ENCODE results near the gene GMCL2.

Gene GMCL2

DNA sequence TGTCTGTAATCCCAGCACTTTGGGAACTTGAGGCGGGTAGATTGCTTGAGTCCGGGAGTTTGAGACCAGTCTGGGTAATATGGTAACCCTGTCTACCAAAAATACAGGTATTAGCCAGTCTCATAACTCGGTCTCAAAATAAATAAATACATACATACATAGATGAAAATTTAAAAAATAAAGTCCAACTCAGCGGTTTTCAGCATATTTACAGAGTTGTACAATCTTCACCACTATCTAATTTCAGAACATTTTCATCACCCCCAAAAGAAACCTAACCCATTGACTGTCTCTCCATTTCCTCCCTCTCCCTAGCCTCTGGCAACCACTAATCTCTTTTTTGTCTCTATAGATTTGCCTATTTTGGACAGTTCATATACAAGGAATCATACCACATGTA lies 45.6 kb downstream of the GMCL2 start:
- 100% methylated on average over 1 of the region's 4 CpGs for WGBS (ENCODE audit: insufficient coverage)
- POLR2A ChIA-PET, result no interaction called here

DNA sequence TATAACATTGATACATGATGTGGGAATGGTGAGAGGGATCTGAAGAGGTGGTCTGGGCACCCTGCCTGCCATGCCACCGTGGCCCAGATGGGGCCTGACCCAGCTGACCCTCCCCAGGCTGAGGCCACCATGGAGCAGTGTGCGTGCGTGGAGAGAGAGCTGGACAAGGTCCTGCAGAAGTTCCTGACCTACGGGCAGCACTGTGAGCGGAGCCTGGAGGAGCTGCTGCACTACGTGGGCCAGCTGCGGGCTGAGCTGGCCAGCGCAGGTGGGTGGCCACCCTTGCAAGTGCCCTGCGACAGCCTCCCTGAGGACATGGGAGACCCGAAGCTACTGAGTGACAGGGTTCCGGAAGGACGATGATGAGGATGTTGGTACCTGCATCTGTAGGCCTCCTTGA lies 49.2 kb downstream of the GMCL2 start:
- DNase-seq, result no peak
- H3K4me1 ChIP-seq (ENCODE audit: control extremely low read depth in 1 of 4, control insufficient read depth in 4 of 4, insufficient read depth in 4 of 4, low read length in 3 of 4), result no peaks in the 10 kb centered on the region
- CTCF ChIA-PET, result interaction anchor here (0.6 to 4.0 kb wide), 7 partner anchors 8 to 63 kb away, joined by 3 to 38 read pairs (median 3); partner anchors contain the start of gene NHP2
- 98% methylated on average over 11 of the region's 12 CpGs for WGBS (ENCODE audit: insufficient coverage)
- POLR2A ChIA-PET, result no interaction called here
- no peaks in the 10 kb centered on the region for H3K27me3 ChIP-seq (replicated peaks in 2 of 5; ENCODE audit: control insufficient read depth in 4 of 5, insufficient read depth in 5 of 5, low read length in 4 of 5)
- no peak overlapping the region for H3K4me3 ChIP-seq (ENCODE audit: control insufficient read depth in 1 of 7, extremely low read depth in 1 of 7, insufficient read depth in 4 of 7, low read depth in 2 of 7, low read length in 6 of 7)
- peaks cover 11 to 41% (median 25%) of the 10 kb centered on the region in 4 experiments for H3K36me3 ChIP-seq (ENCODE audit: control insufficient read depth in 4 of 4, insufficient read depth in 4 of 4, low read length in 3 of 4)
- H3K9me3 ChIP-seq (ENCODE audit: control extremely low read depth in 1 of 5, control insufficient read depth in 4 of 5, insufficient read depth in 2 of 5, low read depth in 1 of 5, low read length in 4 of 5), result no peaks in the 10 kb centered on the region
- H3K27ac ChIP-seq (ENCODE audit: insufficient read depth in 1 of 2, low read depth in 1 of 2, low read length in 2 of 2, poor library complexity in 1 of 2, severe bottlenecking in 2 of 2), result no peak overlapping the region

More for the DNA sequence above, 45.6 kb downstream of the GMCL2 start:
- H3K27ac ChIP-seq (ENCODE audit: insufficient read depth in 1 of 2, low read depth in 1 of 2, low read length in 2 of 2, poor library complexity in 1 of 2, severe bottlenecking in 2 of 2), result no peak overlapping the region
- no peak overlapping the region for H3K4me3 ChIP-seq (ENCODE audit: control insufficient read depth in 1 of 7, extremely low read depth in 1 of 7, insufficient read depth in 4 of 7, low read depth in 2 of 7, low read length in 6 of 7)
- CTCF ChIA-PET, result interaction anchor here (0.8 to 24.2 kb wide), 6 partner anchors 11 to 65 kb away, joined by 3 to 458 read pairs (median 4); partner anchors contain the start of gene RMND5B
- H3K27me3 ChIP-seq (replicated peaks in 2 of 5; ENCODE audit: control insufficient read depth in 4 of 5, insufficient read depth in 5 of 5, low read length in 4 of 5), result no peaks in the 10 kb centered on the region
- H3K36me3 ChIP-seq (ENCODE audit: control insufficient read depth in 4 of 4, insufficient read depth in 4 of 4, low read length in 3 of 4), result peaks cover 10 to 51% (median 30%) of the 10 kb centered on the region in 4 experiments
- H3K9me3 ChIP-seq (ENCODE audit: control extremely low read depth in 1 of 5, control insufficient read depth in 4 of 5, insufficient read depth in 2 of 5, low read depth in 1 of 5, low read length in 4 of 5), result no peaks in the 10 kb centered on the region
- no peaks in the 10 kb centered on the region for H3K4me1 ChIP-seq (ENCODE audit: control extremely low read depth in 1 of 4, control insufficient read depth in 4 of 4, insufficient read depth in 4 of 4, low read length in 3 of 4)
- DNase-seq, result no peak

- Histone ChIP-seq H3K27ac (ENCODE audit: insufficient read depth in 1 of 2, low read depth in 1 of 2, low read length in 2 of 2, poor library complexity in 1 of 2, severe bottlenecking in 2 of 2) (no peak overlapping the region), H3K27me3 (replicated peaks in 2 of 5; ENCODE audit: control insufficient read depth in 4 of 5, insufficient read depth in 5 of 5, low read length in 4 of 5) (no peaks in the 10 kb centered on the region), H3K9me3 (ENCODE audit: control extremely low read depth in 1 of 5, control insufficient read depth in 4 of 5, insufficient read depth in 2 of 5, low read depth in 1 of 5, low read length in 4 of 5) (no peaks in the 10 kb centered on the region), H3K36me3 (ENCODE audit: control insufficient read depth in 4 of 4, insufficient read depth in 4 of 4, low read length in 3 of 4) (peaks cover 6 to 32% (median 20%) of the 10 kb centered on the region in 4 experiments), H3K4me3 (ENCODE audit: control insufficient read depth in 1 of 7, extremely low read depth in 1 of 7, insufficient read depth in 4 of 7, low read depth in 2 of 7, low read length in 6 of 7) (no peak overlapping the region), H3K4me1 (ENCODE audit: control extremely low read depth in 1 of 4, control insufficient read depth in 4 of 4, insufficient read depth in 4 of 4, low read length in 3 of 4) (no peaks in the 10 kb centered on the region)
- ChIA-PET POLR2A (no interaction called here), CTCF (interaction anchor here (1.1 to 4.0 kb wide), 7 partner anchors 9 to 62 kb away, joined by 3 to 38 read pairs (median 3); partner anchors contain the start of gene NHP2)
- DNase-seq, result no peak
- 99% methylated on average over 8 of the region's 10 CpGs for WGBS (ENCODE audit: insufficient coverage)
Measured at GRCh38 chr5:178136990-178137389, 50.2 kb downstream of the GMCL2 start.

Data from common myeloid progenitor, CD34-positive (primary cell).